ENCODE measurements around the gene TOMM40.
"Not testable (repeated sequence)": the region's sequence is repeated elsewhere in the genome, so short reads cannot be mapped to it uniquely, and the experiment has no call there.

The TOMM40 gene

DNA sequence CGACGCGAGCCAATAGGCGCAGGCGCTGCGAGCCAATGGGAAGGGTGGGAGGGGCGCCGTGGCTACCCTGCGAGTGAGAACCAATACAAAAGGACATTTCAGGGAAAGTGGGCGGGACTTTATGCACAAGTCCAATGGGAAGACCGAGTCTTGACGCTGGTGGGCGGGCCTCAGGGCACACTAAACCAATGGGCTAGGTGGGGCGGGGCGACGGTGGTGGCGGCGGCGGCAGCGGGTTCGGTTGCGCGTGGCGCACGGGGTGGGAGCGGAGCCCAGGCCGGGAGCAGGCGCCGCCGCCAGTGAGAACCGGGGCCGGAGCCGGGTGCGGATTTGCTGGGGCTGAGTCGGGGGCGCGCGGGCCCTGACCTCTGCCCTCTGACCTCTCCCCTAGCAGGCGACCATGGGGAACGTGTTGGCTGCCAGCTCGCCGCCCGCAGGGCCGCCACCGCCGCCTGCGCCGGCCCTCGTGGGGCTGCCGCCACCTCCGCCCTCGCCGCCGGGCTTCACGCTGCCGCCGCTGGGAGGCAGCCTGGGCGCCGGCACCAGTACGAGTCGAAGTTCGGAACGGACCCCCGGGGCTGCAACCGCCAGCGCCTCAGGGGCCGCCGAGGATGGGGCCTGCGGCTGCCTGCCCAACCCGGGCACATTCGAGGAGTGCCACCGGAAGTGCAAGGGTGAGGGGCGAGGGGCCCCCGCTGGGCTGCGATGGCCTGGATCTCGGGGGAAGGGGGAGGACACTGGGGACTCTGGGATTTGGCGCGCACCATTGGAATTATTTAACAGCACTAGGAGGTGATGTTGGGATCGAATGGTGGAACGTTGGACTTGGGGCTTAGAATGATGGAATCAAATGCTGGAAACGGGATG lies at the start of gene TOMM40:
TSS of gene TOMM40 (plus strand) at position 239 of the 867 bp plus-strand sequence. CDS start at position 401, 162 bp downstream.
- DNase-seq, result peak; percentile 100

- DNase-seq, result no peak
Observed at GRCh38 chr19:44845286-44845611, 45.8 kb upstream of the TOMM40 start.

DNA sequence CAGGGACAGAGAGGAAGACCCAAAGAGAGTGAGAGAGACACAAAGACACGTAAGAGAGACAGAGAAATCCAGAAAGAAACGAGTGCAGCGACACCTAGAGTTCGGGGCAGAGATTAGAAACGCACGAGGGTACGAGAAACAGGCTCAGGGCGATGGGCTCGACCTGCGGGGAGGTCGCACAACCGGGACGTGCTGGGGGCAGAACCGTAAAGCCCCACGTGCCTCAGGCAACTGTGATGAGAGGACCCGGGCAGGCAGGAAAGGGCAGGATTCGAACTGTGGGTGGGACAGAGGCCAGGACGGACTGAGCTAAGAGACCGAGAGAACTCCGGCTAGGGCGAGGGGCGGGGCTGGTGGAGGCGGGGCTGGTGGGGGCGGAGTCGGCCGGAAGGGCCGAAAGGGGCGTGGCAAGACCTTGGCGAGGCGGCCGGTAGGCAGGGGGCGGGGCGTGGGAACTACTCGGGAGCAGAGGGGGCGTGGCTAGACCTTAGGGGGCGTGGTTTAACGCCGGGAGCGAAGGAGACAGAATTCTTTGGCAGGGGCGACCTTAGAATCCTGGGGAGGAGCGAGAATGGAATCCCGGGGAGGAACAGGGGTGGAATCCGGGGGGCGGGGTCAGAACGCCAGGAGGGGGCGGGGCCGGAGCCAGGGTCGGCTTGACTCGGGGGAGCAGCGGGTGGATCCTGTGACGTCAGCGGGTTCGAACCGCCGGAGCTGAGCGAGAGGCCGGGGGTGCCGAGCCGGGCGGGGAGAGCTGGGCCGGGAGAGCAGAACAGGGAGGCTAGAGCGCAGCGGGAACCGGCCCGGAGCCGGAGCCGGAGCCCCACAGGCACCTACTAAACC lies 45.2 kb upstream of the TOMM40 start, which contains the start of gene NECTIN2:
TSS of gene NECTIN2 (plus strand) at position 686 of the 843 bp plus-strand sequence. CDS start 229 bp downstream, outside the sequence.
- peak; percentile 99 for DNase-seq

GRCh38 chr19:44846455-44847143 lies 44.5 kb upstream of the TOMM40 start:
- DNase-seq, result peak; percentile 71

DNA sequence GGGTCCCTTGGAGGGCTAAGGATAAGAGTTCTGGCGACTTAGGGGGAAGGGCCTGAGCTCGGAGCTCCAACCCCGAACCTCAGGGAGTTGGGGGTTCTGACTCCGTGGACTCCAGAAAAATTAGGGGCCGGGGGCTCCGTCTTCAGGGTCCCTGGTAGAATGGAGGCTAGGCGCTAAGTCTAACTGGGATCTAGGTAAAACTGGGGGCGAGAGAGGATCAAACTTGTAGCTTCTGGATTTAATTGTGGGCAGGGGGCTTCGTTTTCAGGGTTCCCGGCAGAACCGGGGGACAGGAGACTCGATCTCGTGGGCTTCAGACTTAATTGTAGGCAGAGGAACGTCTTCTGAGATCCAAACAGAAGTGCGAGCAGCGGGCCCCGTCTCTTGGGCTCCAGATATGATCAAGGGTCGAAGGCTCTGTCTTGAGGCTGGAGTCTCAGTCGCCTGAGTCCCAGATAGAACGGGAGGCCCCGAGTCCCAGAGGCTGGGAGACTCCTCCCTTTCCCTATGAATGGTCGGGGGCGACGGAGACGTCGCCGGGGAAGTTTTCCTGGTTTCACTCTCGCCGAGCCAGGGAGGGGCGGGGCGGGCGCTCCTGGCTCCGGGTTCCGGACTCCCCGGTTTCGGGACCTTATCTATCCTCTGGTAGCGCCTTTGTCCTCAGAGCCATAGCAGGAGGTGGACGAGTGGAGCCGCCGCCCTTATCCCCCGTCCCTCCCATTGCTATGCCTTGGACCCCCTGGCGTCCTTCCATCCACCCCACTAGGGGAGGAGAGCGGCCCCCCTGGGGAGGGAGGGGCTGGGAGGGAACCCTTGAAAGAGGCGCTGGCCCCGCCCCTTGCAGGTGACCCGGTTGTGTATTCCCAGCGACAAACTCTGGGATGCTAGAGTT lies 43.7 kb upstream of the TOMM40 start:
- DNase-seq, result peak; percentile 80

DNA sequence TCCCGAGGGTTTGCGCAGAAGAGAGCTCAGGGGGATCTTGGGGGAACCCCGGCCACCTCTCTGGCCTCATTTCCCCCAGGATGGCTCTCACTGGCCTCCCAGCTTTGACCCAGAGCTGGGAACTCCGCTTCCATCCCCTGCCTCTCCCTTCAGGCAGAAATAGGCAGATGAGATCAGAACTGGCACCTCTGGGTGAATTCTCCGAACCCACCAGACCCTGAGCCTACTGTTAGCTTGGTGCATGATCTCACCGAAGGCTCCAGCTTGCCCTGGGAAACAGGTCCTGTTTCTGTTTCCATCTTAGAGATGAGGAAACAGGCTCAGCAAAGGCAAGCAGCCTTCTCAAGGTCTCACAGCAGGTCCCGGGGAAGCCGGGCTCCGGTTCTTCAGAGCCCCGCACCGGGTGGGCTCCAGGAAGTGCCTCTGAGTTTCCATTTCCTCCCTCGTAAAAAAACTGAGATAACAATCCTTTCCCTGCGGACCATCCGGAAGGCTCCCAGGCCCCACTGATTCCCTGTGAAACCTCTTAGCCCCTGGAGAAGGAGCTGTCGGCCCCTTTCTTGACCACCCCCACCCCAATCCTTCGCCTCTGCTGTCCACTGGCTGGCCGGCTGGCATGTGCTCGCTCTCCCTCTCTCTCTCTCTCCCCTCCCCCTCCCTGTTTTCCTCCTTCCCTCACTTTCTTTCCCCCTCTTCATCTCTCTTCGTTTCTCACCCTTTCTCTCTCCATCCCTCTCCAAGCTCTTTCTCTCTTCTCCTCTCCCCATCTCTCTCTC lies 42.8 kb upstream of the TOMM40 start:
- peak; percentile 58 for DNase-seq

- peak; percentile 44 for DNase-seq
Observed at GRCh38 chr19:44848812-44849447, 42.1 kb upstream of the TOMM40 start.

DNA sequence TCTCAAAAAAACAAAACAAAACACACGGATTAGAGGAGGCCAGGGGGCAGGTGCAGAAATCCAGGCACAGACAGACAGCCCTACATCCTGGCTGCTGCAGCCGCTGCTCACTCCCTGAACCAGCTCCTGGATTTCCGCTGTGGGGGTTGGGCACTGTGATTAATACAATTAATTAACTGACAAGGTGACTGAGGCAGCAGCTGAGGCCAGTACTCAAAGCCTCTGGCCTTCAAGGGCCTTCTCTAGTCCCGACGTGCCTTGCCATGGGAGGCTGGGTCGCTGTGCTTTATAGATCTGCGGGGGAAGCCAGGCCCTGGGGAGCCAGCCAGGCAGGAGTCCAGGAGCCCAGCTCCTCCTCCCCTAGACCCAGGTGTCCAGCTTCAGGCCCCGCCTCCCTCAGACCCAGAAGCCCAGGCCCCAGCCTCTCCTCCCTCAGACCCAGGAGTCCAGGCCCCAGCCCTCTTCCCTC lies 40.4 kb upstream of the TOMM40 start:
- DNase-seq, result peak; percentile 33

GRCh38 chr19:44851427-44851826 lies 39.6 kb upstream of the TOMM40 start:
- DNase-seq, result no peak

DNA sequence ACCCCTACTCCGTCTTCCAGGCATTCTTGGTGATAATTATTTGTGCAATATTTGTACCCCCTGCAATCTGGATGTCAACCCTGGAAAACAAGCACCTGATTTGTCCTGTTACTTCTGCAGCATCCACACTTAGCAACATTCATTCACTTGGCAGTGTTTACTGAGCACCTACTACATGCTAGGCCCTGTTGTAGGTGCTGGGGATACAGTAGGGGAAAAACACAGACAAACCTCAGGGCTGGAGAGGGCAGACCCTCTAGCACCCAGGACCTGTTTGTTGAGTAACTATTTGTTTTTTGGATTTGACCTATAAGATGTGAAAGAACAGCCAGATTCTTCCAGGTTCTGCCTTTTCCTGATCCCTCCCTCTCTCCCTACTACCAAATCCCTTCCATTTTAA lies 35.4 kb upstream of the TOMM40 start:
- DNase-seq, result no peak

GRCh38 chr19:44856421-44857083 lies 34.5 kb upstream of the TOMM40 start:
- no peak for DNase-seq

DNA sequence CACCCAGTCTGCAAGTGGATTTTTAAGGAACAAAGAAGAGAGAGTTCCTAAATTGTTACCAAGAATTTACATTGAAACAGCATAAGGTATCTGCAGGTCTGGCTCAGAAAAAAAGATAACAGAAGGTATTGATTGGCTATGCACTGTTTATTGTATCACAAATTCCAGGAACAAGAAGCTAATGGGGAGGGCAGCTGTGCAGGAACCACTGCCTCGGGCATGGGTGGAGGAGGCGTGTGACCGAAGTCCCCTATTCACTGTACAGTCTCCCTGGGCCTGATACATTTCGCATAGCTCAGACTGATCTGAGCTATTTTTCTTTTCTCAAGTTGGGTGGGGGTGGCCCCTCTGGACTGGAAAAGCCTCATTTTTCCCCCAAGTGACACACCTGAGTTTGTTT lies 33.2 kb upstream of the TOMM40 start:
- no peak for DNase-seq

- not testable (repeated sequence) for DNase-seq
Observed at GRCh38 chr19:44861576-44861975, 29.5 kb upstream of the TOMM40 start.

DNA sequence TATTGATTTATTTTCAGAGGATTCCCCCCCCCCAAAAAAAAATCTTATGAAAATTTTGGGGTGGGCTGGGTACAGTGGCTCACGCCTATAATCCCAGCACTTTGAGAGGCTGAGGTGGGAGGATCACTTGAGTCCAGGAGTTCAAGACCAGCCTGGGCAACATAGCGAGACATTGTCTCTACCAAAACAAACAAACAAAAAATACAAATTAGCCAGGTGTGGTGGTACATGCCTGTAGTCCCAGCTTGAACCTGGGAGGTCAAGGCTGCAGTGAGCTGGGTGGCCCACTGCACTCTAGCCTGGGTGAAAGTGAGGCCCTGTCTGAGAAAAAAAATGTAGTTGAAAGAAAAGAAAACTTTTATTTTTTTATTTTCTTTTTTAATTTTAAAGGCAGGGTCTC lies 27.1 kb upstream of the TOMM40 start:
- no peak for DNase-seq

- DNase-seq, result no peak
Observed at GRCh38 chr19:44865196-44865767, 25.8 kb upstream of the TOMM40 start.

DNA sequence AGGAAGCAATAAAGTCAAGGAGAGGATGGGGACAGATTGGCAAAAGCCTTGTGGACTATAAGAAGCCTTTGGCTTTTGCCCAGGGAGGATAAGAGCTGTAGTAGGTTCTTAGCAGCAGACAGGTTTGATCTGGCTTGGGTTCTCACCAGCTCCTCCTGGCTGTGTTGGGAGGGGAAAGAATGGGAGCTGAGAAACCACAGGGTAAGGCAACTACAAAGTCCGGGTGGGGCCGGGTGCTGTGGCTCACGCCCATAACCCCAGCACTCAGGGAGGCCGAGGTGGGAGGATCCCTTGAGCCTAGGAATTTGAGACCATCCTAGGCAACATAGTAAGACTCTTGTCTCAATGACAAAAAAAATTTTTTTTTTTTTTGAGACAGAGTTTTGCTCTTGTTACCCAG lies 24.4 kb upstream of the TOMM40 start:
- no peak for DNase-seq

DNA sequence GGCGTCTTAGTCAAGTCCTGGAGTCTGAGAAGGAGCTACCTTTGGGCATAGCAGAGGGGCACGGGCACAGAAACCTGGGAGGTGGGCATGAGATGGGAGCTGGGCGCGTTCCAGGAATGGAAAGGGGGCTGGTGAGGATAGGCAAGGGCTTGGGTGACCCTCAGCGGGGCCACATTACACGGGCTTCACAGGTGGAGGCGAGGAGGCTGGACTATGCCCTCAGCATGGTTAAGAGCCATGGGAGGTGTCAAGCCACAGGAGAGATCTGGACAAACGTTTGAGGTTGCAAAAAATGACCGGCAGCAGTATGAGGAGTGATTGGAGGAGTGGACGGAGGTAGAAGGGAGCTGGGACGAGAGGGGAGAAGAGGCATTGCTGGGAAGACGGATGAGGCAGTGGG lies 23.5 kb upstream of the TOMM40 start:
- no peak for DNase-seq

DNA sequence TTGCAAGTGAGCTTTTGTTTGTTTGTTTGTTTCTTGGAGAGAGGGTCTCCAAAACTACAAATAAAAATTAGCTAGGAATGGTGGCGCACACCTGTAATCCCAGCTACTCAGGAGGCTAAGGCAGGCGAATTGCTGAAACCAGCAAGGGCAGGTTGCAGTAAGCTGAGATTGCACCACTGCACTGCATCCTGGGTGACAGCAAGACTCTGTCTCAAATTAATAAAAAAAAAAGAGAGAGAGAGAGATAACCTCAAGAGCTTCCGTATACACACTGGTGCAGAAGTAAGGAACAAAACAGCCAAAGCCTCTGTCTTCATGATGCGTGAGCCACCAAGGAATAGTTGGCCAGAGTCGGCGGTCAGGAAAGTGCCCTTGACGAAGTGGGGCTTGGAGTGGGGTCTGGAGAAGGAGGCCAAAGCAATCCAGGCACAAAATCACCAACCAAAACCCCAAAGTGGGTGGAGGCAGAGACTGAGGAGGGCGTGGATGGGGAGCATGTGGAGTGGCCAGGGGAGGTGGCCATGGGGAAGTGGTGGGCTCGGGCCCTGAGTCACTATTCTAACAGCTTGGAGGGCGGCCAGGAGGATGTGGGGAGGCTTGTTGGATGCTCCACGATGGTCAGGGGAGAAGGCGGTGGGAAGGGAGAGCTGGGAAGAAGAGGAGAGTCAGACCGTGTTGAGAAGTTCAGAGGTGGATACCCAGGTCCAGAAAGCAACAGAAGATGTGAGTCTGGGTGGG lies 21.2 kb upstream of the TOMM40 start:
- peak; percentile 65 for DNase-seq

DNA sequence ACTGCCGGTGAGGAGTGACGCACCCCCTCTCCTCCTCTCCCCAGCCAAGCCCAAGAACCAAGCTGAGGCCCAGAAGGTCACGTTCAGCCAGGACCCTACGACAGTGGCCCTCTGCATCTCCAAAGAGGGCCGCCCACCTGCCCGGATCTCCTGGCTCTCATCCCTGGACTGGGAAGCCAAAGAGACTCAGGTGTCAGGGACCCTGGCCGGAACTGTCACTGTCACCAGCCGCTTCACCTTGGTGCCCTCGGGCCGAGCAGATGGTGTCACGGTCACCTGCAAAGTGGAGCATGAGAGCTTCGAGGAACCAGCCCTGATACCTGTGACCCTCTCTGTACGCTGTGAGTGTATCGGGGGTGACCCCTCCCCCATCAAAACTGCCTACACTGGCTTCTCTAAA lies 19.2 kb upstream of the TOMM40 start:
- no peak for DNase-seq
